Measurements from ENCODE around the gene XRCC5. TPM values are rescaled to one million over a fixed set of nuclear protein-coding genes. Genes with fewer than 3 reads are reported as not detected.

Gene XRCC5
- total RNA-seq, result 267 and 360 TPM in 2 replicates

DNA sequence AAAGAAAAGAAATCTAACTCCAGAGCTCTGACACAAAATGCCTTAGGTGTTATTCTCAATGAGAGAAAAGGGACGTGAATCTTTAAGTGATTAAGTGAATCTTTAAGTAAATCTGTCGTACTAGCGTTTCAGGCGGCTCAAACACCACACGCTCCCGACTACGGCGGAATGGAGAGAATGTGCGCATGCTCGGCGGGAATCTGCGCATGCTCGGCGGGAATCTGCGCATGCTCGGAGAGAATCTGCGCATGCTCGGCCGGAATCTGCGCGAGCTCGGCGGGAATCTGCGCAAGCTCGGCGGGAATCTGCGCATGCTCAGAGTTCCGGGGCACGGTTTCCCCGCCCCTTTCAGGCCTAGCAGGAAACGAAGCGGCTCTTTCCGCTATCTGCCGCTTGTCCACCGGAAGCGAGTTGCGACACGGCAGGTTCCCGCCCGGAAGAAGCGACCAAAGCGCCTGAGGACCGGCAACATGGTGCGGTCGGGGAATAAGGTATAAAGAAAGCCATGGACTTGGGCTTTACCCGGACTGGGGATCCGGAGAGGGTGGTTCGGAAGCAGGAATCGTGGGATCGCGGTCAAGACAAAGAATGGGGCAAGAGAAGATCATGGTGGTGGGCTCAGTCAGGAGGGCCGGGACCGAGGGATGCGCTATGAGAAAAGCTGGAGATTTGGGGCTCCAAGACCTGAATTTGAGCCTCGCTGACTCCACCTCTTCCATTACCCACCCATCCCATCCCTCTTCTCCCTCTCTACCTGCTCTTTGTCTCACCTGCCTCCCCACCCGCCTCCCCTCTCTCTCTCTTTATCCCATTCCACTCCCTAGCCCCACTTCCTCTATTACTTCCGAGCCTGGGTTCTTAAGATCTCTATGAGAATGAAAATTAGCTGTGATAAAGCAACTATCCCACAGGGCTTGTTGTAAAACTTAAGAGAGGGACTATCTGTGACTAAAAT lies at the start of gene XRCC5:
Gene XRCC5 (plus strand): TSS at position 382 of the 955 bp plus-strand sequence. CDS start 89 bp downstream, at position 471.

DNA sequence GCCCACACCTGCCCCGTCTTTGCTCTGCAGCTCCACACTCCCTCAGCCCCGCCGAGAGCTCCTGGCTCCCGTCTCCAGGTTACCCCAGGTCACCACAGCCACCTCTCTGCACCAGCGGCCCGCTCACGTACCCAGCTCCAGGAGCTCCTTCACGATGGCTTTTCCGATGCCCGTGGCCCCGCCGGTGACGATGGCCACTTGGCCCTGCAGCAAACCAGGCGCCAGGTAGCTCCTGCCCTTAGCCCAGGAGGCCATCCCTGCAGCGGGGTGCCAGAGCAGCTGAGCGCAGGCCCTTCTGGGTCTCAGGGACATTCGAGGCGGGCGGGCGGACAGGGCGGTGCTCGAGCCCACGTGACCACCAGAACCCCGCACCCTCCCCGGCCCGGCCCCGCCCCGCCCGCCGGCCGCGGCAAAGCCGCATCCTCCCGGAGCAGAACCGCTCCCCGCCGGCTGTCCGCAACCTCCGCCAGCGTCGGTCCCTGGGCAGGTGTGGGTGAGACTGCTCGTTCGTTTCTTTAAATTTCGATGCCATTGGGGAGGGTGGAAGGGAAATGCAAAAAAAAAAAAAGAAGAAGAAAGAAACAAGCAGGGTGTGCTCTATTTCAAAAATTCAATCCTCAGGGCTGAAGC lies 27.5 kb upstream of the XRCC5 start, which contains the start of the genes PECR and TMEM169:
Gene PECR (minus strand): TSS at position 323 of the 630 bp plus-strand sequence. CDS start 68 bp downstream, at position 255.
Gene TMEM169 (plus strand): TSS at position 433 of the 630 bp plus-strand sequence. CDS start 14,045 bp downstream, outside the sequence.

Other genes with a start within 250 kb of the XRCC5 start
- gene MREG, start 95.8 kb upstream of the XRCC5 start, total RNA-seq, result 3.3 and 7.2 TPM in 2 replicates
- 6.1 and 8.5 TPM in 2 replicates for gene PECR, start 27.5 kb upstream of the XRCC5 start, total RNA-seq
- gene TMEM169, start 27.4 kb upstream of the XRCC5 start, total RNA-seq, result 0.48 TPM in 1 of 2 replicates, not detected in the other

Measured in vein endothelial cell (primary cell).